ENCODE data around the gene MGAT4C.
"Not testable (repeated sequence)": the region's sequence is repeated elsewhere in the genome, so short reads cannot be mapped to it uniquely, and the experiment has no call there.

The MGAT4C gene

DNA sequence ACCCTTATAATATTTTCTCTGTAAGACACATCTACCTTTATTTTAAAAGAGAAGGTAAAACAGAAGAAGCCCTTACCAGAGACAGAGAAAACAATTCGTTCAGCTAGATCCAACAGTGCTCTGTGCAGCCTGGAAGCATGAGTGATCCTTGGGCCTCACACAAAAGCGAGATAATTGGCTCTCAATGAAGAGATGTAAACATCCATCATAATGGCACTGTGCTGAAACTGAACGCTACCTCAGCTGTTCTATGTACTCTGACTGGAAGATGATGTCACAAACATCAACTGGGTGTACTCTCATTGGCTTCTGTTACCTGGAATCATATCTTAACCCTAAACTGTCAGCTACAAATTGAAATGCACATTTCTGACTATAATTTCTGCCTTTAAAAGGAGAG lies at the start of gene MGAT4C:
Gene MGAT4C (minus strand): TSS at position 229 of the 400 bp plus-strand sequence.
- no peak for DNase-seq (ENCODE audit: low read depth in 1 of 2, low spot score in 1 of 2)

GRCh38 chr12:86296396-86296795 lies 40.2 kb upstream of the MGAT4C start:
- DNase-seq (ENCODE audit: low read depth in 1 of 2, low spot score in 1 of 2), result not testable (repeated sequence)

DNA sequence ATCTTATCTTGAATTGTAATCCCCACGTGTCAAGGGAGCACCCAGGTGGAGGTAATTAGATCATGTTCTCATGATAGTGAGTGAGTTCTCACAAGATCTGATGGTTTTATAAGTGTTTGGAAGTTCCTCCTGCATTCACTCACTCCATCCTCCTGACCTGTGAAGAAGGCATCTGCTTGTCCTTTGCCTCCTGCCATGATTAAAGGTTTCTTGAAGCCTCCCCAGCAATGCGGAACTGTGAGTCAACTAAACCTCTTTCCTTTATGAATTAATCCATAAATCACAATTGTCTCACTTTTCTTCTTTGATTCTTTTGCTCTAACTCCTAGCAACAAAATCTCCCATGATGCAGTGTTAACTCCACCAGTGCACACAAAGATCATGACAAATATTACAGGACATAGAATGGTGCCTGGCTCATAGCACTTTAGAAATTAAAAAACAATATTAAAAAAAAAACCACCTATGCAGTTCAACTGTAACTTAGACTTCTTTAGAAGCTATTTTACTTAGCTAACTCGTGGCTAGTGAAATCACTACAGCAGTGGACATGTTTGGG lies 37.6 kb upstream of the MGAT4C start:
- DNase-seq (ENCODE audit: low read depth in 1 of 2, low spot score in 1 of 2), result no peak

- DNase-seq (ENCODE audit: low read depth in 1 of 2, low spot score in 1 of 2), result no peak
Measured at GRCh38 chr12:86292480-86292879, 36.3 kb upstream of the MGAT4C start.

DNA sequence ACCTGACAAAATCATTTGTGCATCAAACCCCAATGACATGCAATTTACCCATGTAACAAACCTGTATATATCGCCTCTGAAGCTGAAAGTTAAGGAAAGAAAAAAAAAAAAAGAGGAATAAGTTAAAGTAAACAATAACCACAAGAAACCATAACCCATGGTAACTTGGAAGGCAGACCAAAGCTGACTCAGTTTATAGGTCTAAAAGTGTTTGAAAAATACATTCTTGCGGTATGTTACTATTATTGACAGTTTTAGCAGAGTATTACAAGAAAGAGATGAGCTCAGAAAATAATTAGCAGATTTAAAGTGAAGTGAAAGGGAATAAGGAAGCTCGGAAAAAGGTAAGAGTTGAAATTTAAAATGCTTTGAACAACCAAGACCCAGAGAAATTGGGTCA lies 34.4 kb upstream of the MGAT4C start:
- DNase-seq (ENCODE audit: low read depth in 1 of 2, low spot score in 1 of 2), result no peak

DNA sequence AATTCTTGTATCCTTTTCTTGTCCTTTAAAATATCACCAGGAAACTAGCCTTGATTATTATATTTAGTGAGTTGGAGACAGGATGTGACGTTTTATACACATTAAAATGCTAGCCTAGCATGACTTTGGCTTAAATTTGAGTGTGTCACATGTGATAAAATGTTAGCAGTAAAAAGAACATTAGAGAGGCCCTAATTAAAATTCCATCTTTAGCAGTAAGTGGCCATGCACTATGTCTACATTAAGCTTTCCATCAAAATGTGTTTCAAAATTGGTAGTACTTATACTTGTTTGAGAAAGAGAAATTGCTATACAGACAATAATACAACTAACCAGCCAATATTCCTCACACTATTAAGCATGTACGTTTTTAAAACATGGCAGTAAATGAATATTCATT lies 29.9 kb upstream of the MGAT4C start:
- DNase-seq (ENCODE audit: low read depth in 1 of 2, low spot score in 1 of 2), result no peak

DNA sequence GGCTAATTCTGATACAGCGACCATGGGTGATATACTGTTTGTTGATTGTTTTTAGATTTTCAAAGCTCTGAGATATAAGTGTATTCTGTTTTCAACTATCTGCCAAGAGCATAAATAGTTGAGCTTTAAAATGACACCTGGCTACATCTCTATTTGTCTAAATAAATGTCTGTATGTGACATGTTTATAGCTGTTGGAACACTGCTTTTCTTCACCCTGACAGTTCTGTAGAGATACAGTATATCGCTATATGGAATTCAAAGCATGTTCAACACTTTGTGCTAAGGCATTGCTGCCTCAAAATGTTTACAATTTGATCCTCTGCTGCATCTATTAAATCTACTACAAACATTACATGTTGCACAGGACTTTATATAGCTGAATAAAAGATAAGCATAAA lies 27.4 kb upstream of the MGAT4C start:
- no peak for DNase-seq (ENCODE audit: low read depth in 1 of 2, low spot score in 1 of 2)

GRCh38 chr12:86275356-86275755 lies 19.2 kb upstream of the MGAT4C start:
- no peak for DNase-seq (ENCODE audit: low read depth in 1 of 2, low spot score in 1 of 2)

DNA sequence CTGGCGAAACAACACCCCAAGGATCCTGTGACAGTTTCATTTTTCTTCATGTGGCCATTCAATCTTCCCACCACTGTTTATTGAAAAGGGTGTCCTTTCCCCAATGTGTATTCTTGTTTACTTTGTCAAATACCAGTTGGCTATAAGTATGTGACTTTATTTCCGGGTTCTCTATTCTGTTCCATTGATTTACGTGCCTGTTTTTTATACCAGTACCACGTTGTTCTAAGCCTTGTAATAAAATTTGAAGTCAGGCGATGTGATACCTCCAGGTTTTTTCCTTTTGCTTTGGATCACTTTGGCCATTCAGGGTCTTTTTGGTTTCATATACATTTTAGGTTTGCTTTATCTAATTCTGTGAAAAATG lies 9.1 kb upstream of the MGAT4C start:
- DNase-seq (ENCODE audit: low read depth in 1 of 2, low spot score in 1 of 2), result no peak

- no peak for DNase-seq (ENCODE audit: low read depth in 1 of 2, low spot score in 1 of 2)
Measured at GRCh38 chr12:86264451-86265328, 8.5 kb upstream of the MGAT4C start.

DNA sequence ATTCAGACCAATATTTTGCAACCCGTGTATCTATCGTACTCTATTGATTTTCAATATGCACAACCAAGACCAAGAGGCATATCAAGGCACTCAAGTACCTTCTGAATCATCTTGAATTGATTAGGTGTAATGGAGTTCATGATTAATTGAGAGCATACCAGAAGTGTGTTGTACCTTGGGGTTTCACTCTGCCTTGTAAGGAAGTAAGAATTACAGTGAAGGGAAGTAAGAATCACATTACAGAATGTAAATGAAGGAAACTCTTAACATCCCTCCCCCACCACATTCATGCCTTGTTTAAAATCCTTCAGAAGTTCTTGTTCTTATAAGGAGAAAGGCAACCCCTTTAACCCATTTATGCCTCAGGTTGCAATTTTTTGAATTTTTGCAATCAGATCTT lies 5.4 kb upstream of the MGAT4C start:
- no peak for DNase-seq (ENCODE audit: low read depth in 1 of 2, low spot score in 1 of 2)

GRCh38 chr12:86261142-86261541 lies 5.0 kb upstream of the MGAT4C start:
- no peak for DNase-seq (ENCODE audit: low read depth in 1 of 2, low spot score in 1 of 2)

GRCh38 chr12:86260183-86260582 lies 4.0 kb upstream of the MGAT4C start:
- DNase-seq (ENCODE audit: low read depth in 1 of 2, low spot score in 1 of 2), result no peak

GRCh38 chr12:86257134-86257533 lies 943 bp upstream of the MGAT4C start:
- DNase-seq (ENCODE audit: low read depth in 1 of 2, low spot score in 1 of 2), result no peak

DNA sequence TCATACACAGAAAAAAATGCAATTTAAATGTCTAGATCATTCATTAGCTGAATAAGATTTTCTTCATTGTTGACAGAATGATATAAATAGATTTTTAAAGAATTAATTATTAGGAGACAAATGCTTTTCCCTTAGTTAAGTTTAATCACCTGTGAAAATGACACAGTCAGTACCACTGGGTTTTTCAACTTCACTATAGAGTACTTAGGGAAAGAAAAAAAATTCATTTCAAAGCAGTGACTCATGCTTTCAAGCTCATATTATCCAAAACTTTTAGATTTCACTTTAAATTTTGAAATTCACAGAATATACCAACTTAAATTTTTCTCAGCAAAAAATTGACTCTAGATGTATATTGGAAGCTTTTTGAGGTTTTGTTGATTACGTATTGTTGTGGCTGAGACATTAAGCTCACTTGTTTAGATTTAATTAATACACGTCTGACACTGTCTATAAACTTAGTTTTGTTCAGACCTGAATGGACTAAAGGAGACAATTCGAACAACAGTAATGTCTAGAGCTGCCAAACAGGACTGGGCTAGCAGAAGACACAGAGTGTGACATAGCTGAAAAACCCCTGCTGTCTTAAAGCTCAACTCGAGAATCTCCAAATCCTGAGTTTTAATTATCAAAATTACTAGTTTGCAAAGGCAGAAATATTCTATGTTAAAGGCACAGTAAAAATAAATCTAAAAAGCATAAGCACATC lies 1.6 kb downstream of the MGAT4C start:
- DNase-seq (ENCODE audit: low read depth in 1 of 2, low spot score in 1 of 2), result no peak

DNA sequence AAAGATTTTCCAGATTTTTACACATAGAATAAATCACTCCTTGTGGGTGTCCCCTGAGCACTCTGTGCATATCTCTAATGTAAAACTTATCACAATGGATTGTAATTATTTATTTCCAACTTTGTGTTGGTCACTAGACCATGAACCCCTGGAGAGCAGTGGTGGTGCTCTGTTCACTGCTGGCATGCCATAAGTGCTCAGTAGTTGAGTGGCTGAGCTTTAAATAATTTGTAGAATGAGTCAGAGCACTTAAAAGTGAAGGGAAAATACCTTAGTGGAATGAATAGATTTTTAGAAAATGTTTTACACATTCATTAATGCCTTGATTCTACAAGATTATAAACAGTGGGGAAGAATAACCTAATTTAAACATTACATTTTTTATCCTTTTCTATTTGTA lies 6.3 kb downstream of the MGAT4C start:
- no peak for DNase-seq (ENCODE audit: low read depth in 1 of 2, low spot score in 1 of 2)

- DNase-seq (ENCODE audit: low read depth in 1 of 2, low spot score in 1 of 2), result no peak
Measured at GRCh38 chr12:86249276-86249675, 6.9 kb downstream of the MGAT4C start.

DNA sequence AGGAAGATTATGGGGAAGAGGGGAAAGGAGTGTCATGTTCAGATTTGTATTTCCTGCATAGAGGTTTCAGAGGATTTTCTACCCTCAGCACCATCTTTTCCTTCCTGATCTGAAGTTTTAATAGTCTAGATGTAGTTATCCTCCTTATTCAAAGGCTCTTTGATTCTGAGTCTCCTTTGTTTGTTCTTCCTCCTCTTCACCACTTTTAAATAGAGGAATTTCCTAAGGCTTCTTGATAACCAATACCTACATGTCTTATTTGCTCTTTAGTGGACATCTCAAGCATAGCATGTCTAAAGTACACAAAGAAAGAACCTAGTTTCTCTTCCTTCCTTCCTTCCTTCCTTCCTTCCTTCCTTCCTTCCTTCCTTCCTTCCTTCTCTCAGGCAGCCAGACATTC lies 8.3 kb downstream of the MGAT4C start:
- no peak for DNase-seq (ENCODE audit: low read depth in 1 of 2, low spot score in 1 of 2)

DNA sequence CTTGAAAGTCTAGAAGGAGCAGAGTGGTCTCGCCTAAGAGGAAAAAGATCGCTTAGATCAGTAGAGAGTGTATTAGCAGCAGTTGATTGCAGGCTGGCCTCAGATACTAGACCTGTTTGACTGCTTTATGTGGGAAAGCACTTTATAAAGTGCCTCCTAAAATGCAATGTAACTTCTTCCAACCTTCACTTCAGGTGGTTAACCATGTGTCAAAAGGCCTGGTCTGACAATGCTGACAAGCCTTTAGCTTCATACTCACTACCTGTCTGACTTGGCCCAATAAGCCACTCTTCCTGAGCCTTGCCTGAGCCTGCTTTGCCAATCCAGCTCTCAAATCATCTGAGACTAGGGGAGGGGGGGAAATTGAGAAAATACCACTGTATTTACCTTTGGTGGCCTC lies 14.6 kb downstream of the MGAT4C start:
- no peak for DNase-seq (ENCODE audit: low read depth in 1 of 2, low spot score in 1 of 2)

GRCh38 chr12:86234316-86234855 lies 21.8 kb downstream of the MGAT4C start:
- DNase-seq (ENCODE audit: low read depth in 1 of 2, low spot score in 1 of 2), result no peak

- no peak for DNase-seq (ENCODE audit: low read depth in 1 of 2, low spot score in 1 of 2)
Measured at GRCh38 chr12:86233126-86233525, 23.1 kb downstream of the MGAT4C start.

GRCh38 chr12:86230516-86231146 lies 25.6 kb downstream of the MGAT4C start:
- DNase-seq (ENCODE audit: low read depth in 1 of 2, low spot score in 1 of 2), result no peak
